HG03342 (cell line): ENCODE measurements around the gene PRRG2.

Source experiments
- ATAC-seq: cut with Tn5 transposase; IDR thresholded peaks from one replicate; pipeline ENCODE4 v1.9.1; 2021; ENCODE audit warnings: mild to moderate bottlenecking, moderate library complexity; ENCODE audit not compliant: unreplicated experiment

PRRG2 gene

DNA sequence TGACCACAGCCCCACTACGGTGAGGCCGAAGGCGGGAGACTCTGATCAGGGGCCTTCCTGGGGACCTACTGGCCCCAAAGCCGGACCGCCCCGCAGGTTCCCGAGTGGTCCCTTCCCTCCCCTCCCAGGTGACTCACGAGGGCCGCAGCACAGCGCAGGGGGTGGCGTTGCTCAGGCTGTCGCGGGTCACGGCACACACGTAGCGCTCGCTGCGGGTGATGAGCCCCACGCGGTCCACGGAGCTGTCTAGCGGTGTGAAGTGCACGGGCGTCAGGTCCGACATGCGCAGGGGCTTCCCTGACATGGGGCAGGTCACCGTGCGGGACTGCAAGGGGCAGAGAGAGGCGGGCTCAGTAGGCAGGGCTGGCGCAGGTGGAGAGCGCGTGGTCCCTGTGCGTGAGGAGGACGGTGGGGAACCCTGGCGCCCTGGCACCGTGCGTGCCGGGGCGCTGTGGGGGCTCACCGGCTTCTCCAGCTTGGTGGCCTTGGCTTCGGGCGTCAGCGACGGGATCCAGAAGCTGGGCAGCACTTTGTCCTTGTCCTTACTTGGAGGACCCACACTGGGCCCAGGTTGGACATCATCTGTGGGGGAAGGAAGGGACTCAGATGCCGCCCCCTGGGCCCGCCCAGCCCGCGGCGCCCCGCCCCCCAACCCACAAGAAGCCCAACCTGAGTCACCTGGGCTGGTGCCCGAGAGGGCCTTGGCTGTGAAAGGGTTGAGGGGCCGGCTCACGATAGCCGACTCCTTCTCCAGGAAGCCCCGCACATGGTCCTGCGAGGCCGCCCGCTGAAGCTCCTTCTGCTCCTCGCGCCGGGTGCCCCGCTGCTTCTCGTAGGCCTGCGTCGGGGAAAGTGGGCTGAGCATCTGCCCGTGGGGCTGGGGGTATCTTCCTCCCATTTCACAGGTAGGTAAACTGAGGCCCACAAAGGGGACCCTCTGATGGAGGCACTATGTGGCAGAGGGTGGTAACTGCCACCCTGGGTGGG is 24.4 kb upstream of the PRRG2 start:
- no peak for ATAC-seq

DNA sequence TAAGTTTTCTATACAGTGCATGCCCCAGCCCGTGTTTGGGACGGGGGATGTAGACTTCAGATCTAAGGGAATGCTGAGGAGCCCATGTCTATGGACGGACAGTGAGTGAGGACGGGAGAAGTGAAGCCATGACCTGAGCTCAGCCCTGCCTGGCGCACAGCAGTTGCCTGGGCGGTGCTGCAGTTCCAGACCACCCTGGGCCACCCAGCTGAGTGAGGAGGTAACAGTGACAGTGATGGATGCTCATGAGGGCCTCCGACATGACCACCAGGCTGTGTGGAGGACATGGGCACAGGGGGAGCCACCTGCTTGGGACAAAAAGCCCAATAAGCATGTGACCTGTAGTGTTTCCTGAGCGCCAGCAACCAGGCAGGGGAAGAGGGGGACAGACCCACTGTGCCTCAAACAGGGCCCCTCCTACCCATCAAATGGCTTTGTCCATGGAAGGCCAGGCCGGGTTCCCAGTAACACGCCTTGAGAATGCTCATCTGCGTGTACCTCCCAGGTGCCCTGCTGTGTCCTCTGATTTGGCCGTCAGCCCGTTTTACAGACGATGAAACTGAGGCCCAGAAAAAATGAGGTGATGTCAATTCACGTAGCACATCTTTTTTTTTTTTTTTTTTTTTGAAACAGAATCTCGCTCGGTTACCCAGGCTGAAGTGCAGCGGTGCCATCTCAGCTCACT is 23.3 kb upstream of the PRRG2 start:
- ATAC-seq, result no peak

DNA sequence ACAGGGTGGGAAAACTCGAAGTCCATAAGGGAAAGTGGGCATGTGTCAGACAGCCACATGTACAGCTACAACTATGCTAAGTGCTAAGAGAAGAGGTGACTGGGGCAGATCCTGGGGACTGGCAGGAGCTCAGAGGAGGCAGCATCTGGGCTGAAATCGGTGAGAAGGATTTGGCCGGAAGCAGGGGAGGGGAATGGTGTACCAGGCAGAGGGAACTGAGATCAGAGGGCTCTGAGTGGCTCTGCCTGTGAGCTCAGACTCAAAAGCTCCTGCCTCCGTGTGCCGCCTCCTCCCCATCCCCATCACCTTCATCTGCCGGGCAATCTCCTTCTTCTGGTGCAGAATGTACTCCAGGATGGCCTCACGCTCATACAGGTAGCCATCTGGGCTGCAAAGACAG is 22.5 kb upstream of the PRRG2 start:
- ATAC-seq, result no peak

DNA sequence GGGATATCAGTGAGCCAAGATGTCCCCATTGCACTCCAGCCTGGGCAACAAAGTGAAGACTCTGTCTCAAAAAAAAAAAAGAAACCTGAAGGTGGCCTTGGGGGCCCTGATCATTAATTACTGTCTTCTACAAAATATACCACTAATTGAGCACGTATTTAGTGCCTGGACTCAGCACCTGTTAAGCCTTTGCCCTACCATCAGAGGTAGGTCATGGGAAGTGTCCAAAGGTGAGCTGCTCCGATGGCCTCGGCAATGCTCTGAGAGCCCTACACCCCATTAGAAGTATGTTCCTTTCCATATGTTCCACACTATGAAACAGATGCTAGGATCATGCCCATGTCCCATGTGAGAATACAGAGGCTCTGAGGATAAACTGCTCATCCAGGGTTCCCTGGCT is 21.7 kb upstream of the PRRG2 start:
- no peak for ATAC-seq

DNA sequence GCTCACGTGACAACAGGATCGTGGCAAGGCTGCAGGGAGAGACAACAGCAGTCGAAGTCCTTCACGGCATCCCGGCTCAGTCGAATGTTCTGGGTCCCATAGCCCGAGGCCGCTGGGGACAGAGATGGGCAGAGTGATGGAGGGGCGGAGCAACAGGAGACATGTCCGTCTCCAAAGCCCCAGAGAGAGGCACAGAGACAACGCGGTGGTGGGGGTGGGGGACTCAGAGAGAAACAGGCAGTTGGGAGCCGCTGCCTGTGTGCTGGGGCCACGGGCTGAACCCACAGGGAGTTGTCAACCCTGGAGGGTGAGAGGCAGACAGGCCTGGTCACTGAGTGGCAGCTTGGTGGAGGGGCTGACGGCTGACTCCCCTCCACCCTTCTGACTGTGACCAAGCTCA is 21.2 kb upstream of the PRRG2 start:
- ATAC-seq, result no peak

DNA sequence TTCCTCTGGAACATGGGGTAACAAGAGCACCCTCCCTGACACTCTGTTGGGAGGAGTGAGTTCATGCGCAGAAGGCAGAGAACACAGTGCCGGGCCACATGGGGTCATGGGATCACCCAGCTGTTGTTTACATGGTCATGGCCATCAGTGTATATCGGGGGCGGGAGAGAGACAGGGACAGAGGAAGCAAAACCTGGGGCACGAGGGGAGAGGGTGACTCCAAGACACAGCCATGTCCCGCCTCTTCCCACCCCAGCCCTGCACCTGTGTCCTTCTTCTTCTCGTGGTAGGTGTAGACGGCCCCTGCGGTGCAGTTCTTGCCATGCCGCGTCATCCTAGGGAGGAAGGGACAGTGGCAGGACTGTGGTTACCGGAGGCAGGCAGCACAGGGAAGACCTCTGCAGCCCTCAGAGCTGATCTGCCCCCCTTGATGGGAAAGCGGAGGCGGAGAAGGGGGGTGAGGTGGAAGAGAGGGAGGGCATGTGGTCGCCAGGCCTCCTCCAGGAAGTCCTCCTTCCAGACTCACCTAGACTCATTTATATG is 20.7 kb upstream of the PRRG2 start:
- no peak for ATAC-seq

DNA sequence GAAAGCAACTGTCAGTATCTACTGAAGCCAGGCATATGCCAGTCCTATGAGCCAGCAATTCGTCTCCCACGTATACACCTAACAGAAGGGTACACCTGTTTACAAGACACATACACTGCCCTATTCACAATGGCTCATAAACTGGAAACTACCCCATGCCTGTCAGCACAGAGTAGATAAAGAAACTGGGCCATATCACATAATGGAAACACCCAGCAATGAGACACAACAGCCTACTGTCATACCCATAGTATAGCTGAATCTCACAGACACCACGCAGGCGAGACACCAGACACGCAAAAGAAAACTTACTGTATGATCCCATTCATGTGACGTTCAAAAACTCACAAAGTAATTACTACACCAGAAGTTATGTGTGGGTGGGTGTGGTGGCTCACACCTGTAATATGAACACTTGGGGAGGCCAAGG is 16.5 kb upstream of the PRRG2 start:
- no peak for ATAC-seq

DNA sequence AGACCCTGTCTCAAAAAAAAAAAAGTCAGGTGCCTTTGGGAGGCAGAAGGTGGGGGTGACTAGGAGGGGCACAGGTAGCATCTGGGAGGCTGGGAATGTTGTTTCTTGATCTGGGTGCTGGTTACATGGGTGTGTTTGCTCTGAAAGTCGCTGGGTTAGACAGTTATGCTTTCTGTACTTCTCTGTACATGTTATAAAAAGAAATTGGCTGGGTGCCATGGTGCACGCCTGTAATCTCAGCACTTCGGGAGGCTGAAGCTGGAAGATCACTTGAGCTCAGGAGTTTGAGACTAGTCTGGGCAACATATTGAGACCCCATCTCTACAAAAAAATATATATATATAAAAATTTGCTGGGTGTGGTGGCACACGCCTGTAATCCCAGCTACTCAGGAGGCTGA is 15.9 kb upstream of the PRRG2 start:
- no peak for ATAC-seq

DNA sequence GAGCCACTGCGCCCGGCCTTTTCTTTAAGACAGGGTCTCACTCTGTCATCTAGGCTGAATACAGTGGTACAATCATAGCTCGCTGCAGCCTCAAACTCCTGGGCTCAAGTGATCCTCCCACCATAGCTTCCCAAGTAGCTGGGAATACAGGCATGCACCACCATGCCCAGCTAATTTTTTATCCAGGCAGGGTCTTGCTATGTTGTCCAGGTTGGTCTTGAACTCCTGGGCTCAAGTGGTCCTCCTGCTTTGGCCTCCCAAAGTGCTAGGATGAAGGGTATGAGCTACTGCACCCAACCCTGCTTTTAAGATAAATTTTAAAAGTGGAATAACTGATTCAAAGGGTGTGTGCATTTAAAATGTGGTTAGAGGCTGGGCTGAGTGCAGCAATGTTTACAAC is 14.8 kb upstream of the PRRG2 start:
- ATAC-seq, result no peak

DNA sequence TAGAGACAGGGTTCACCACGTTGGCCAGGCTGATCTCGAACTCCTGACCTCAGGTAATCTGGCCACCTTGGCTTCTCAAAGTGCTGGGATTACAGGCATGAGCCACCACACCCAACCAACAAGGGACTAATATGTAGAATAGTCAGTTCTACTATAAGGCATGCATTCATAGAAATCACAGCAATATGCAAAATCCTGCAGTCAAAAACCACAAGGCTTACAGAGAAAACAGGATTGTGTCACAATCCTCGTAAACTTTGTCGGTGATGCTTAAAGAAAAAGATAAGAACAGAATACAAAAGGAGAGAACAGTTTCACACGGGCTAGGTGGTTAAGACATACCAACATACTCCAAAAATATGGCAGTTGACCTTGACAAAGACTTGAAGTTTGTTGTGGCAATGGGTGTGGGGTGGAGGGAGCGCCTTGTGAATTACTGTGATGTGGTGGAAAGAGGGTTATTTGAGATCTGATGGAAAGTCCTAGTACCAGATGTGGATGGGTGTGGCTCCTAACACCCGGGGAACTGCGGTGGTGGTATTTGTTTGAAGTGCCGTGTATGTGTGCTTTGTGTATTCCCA is 13.2 kb upstream of the PRRG2 start:
- ATAC-seq, result no peak

DNA sequence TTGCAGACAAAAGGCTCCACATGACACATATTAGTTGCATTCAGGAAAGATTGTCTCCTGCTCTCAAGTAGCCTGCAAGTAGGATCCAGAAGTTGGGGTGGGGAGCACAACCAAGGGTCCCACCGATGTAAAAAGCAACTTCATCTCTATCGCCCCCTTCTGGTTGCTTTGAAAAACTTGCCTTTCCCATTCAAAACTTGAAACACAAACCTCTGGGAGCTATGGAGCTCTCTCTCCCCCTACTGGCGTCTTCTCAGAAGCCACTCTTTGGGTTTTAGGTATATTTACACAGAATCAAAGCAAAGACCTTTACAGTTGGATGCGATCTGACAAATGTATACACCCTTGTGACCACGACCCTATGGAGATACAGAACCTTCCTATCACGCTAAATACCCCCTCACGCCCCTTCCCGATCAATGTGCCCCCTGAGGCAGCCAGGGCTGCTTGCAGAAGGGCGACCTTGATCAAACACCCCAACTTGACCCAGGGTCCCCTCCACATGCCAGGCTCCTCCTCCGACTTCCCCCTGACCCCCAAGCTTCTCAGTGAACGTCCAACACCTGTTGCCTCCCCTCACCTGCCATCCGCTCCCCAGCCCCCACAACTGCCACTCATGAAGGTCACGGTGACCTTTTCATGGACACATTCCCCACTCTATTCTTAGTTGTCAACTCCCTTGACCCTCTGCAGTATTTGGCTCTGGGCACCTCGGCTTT is 10.8 kb upstream of the PRRG2 start:
- no peak for ATAC-seq

DNA sequence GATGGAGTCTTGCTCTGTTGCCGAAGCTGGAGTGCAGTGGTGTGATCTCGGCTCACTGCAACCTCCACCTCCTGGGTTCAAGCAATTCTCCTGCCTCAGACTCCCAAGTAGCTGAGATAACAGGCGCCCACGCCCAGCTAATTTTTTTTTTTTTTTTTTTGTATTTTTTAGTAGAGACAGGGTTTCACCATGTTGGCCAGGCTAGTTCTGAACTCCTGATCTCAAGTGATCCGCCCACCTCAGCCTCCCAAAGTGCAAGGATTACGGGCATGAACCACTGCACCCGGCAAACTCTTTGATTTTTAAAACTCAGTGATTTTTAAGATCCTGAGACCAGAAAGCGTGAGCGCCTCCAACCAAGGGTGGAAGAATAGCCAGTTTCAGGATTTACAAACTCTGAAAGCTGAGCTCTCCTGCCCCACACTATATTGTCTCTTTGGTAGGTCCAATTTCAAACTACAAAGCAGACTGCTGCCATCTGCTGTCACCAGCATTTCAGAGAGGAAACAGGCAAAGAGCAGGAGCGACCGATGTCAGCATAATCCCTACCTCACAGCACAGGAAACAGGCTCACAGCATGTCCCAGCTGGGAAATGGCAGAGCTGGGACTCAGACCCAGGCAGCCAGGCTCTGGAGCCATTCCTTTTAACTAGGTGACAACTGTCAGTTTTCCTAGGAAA is 10.0 kb upstream of the PRRG2 start:
- ATAC-seq, result no peak

DNA sequence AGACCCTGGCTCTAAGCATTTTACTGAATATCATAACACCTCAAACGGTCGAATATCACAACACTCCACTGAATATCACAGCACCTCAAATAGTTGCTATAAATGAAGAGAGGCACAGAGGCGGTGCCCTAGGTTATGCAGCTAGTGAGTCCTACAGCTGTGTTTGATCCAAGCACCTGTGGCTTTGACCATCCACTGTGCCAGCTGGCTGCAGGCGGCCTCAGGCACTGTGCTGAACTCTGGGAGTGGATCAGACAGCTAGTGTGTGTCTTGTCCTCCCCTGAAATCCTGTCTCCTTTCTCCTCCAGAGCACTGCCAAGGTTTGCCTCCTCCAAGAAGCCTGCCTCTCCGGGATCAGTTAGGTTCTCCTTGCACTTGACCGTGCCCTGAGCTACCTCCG is 8.1 kb upstream of the PRRG2 start:
- ATAC-seq, result no peak

DNA sequence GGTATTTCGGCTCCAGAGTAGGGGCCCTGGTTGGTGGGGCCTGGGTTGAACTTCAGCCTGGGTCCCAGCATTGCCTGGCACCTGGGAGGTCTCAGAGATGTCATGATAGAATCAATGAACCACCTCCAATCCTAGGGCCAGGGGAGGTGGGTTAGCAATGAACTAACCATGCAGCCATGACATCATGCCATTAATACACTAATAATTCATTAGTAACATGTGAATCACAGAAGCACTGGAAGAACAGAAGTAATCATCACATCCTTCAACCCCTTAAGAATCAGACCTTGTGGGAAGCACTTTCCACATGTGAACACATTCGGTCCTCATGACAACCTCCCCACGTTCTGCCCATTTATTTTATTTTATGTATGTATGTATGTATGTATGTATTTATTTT is 7.7 kb upstream of the PRRG2 start:
- ATAC-seq, result no peak

DNA sequence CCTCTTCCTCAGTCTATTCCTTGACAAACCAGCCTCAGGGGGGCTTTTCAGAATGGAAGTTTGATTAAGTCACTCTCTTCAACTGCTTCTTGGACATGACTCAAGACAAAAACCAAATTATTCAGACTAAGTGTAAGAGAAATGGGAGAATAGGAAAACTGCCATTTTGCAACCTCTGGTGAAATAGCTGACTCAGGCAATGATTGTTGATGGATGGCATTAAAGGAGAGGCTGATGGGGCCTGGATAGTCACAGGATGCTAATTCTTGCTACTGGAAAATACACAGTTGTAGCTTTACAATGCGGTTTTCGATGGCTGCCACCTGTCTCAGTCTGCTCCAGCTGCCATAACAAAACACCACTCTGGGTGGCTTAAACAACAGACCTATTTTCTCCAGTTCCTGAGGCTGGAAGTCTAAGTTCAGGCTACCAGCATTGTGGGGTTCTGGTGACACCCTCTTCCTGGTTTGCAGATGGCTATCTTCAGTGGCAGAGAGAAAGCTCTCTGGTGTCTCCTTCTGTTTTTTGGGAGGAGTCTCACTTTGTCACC is 6.8 kb upstream of the PRRG2 start:
- ATAC-seq, result no peak

DNA sequence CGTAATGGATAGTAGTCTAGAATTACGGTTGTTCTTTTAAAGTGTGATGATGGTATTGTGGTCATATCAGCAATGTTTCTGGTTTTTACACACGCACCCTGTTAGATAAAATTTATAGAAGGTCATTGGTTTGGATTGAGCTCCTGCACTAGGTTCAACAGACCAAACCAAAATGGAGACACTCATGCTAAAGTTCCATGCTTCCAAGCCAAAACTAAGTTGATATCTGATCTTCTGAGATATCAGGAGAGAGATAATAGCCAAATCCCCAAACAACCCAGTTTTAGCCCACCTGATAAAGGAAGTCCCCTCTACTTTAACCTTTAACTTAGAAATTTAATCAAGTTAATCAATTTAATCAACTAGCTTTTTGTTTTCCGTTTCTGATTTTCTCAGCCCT is 1.9 kb upstream of the PRRG2 start:
- no peak for ATAC-seq

DNA sequence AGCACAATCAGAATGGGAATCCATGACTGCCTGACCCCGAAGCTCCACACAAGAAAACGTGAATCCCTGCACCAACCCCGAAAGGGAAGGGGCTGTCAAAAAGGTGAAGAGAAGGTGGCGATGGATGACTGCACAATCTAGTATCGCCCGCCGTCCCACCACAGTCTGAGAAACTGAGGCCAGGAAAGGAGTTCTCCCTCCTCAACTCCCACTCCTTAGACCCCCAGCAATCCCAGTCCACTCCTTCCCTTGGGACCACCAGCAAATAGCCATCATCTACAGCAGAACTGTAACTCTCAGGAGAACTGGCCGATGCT is 1.2 kb upstream of the PRRG2 start:
- ATAC-seq, result peak; percentile 7

DNA sequence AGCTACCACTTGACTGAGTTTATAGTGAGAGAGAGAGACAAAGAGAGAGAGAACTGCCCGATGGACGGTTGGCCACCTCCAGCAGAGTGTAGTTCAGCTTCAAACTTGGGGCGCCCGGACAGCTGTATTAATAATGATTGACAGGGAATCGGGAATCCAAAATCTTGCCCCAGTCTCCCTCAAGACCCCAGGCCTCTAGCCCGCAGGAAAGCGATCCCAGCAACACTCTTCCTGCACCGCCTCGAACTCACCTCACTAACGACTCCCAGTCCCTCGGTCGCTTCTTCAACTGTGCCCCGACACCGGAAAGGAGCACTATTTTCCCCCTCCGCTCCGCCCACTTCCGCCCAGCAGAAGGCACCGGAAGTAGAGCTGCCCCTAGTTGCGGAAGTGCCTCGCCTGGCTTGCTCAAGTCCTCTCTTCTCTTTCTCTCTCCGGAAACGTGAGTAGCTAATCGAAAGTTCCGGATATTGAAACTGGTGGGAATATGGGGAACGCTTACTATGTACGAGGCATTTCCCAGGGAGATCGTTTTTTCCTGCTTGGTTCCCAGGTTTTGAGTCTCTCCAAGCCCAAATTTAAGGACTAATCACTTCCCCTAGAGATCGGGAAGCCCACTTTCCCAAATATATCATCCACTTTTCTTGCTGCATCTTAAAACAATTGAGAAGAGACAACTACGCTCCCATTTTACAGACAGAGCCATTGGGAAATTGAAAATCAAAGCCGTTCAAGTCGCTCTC is 681 bp upstream of the PRRG2 start, which contains the start of gene NOSIP:
Gene NOSIP (minus strand): TSS at position 293 of the 743 bp plus-strand sequence. CDS start 19,865 bp downstream, outside the sequence.
- peak; percentile 86 for ATAC-seq

DNA sequence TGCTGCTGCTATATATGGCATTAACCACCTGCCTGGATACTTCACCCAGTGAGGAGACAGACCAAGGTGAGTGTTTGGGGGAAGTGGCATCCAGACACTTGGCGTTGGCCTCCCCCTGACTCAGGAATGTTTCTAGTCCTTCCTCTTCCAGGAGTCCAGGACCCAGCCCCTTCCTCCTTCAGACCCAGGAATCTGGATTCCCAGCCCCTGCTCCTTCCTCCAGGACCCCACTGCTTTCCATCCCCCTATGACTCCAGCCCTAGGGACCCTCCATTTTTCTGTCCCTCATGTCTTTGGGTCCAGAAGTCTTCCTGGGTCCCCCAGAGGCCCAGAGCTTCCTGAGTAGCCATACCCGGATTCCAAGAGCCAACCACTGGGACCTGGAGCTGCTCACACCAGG is 2.1 kb downstream of the PRRG2 start:
- ATAC-seq, result no peak
